HL-60 (cell line): ENCODE measurements around the gene AK8.

Experiments
- DNase-seq, 2 experiments: peaks; one replicate each; pipeline ENCODE4 v3.0.0-alpha.2; 2010 to 2020; ENCODE audit warnings: low read depth in 1 of 2, low spot score in 1 of 2
- H3K27ac ChIP-seq: fragments of 250-450 bp; sonication (Bioruptor Pico); replicated peaks from 2 replicates; pipeline ENCODE4 v1.5.1; 2020; ENCODE audit warnings: mild to moderate bottlenecking, moderate library complexity
- H3K27me3 ChIP-seq: fragments of 250-450 bp; sonication (Bioruptor Pico); 2 replicates; pipeline ENCODE4 v1.5.1; 2021; ENCODE audit warnings: mild to moderate bottlenecking, moderate library complexity; ENCODE audit not compliant: insufficient read depth, poor library complexity, severe bottlenecking
- H3K4me3 ChIP-seq: replicated peaks from 2 replicates; pipeline ENCODE4 v1.5.1; 2011; ENCODE audit warnings: mild to moderate bottlenecking, control low read depth, low read length; ENCODE audit not compliant: insufficient read depth
- GABPA ChIP-seq: IDR thresholded peaks from 2 replicates; pipeline ENCODE4 v1.6.1; 2012; ENCODE audit warnings: low read depth
- POLR2AphosphoS5 ChIP-seq: IDR thresholded peaks from 2 replicates; pipeline ENCODE4 v1.6.1; 2012; ENCODE audit warnings: low read depth
- SPI1 ChIP-seq: IDR thresholded peaks from 2 replicates; pipeline ENCODE4 v1.6.1; 2012; ENCODE audit warnings: low read depth, mild to moderate bottlenecking, borderline replicate concordance
- TF ChIP-seq, protein P1 (sequence below): IDR thresholded peaks from 2 replicates; pipeline ENCODE4 v1.6.1; 2012; ENCODE audit warnings: low read depth; ENCODE audit not compliant: insufficient replicate concordance
- TF ChIP-seq, protein P2 (sequence below): IDR thresholded peaks from one replicate; pipeline ENCODE4 v1.5.1; 2011; ENCODE audit warnings: low read length, control low read depth, inconsistent platforms; ENCODE audit not compliant: insufficient read depth

The AK8 gene

DNA sequence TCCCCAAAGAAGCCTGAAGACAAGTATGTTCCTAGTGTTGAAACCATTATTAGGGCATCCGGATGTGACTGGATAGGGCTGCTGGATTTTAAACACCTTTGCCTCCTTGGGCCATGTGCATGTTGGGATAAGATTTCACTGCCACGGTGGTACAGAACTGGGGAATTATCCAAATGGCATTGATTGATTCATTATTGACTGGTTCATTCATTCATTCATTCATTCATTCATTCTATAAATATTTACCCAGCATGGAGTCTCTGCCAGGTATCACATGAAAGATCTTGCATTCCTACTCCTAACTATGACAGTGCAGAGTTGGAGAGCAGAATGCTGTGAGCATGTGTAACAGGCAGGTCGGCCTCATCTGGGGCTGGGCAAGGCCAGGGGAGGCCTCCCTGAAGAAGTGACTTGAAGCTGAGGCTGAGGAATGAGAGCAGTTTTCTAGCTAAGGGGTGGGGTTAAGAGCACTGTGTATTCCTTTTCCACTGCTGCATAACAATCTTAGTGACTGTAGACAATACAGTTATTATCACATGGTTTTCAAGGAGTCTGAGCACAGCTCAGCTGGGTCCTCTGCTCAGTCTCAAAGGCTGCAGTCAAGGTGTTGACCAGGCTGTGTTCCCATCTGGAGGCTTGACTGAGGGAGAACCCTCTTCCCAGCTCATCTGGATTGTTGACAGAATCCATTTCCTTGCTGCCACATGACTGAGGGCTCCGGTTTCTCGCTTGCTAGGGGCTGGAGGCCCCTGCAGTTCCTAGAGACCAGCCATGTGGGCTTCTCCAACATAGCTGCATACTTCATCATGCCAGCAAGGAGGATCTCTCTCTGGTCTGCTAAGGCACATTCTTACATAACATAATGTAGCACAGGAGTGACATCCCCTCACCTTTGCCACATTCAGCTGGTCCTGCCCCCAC, 35.7 kb downstream of the AK8 start:
- TF ChIP-seq, protein P1, sequence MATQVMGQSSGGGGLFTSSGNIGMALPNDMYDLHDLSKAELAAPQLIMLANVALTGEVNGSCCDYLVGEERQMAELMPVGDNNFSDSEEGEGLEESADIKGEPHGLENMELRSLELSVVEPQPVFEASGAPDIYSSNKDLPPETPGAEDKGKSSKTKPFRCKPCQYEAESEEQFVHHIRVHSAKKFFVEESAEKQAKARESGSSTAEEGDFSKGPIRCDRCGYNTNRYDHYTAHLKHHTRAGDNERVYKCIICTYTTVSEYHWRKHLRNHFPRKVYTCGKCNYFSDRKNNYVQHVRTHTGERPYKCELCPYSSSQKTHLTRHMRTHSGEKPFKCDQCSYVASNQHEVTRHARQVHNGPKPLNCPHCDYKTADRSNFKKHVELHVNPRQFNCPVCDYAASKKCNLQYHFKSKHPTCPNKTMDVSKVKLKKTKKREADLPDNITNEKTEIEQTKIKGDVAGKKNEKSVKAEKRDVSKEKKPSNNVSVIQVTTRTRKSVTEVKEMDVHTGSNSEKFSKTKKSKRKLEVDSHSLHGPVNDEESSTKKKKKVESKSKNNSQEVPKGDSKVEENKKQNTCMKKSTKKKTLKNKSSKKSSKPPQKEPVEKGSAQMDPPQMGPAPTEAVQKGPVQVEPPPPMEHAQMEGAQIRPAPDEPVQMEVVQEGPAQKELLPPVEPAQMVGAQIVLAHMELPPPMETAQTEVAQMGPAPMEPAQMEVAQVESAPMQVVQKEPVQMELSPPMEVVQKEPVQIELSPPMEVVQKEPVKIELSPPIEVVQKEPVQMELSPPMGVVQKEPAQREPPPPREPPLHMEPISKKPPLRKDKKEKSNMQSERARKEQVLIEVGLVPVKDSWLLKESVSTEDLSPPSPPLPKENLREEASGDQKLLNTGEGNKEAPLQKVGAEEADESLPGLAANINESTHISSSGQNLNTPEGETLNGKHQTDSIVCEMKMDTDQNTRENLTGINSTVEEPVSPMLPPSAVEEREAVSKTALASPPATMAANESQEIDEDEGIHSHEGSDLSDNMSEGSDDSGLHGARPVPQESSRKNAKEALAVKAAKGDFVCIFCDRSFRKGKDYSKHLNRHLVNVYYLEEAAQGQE: no peak
- no peak for TF ChIP-seq GABPA
- TF ChIP-seq, protein P2, sequence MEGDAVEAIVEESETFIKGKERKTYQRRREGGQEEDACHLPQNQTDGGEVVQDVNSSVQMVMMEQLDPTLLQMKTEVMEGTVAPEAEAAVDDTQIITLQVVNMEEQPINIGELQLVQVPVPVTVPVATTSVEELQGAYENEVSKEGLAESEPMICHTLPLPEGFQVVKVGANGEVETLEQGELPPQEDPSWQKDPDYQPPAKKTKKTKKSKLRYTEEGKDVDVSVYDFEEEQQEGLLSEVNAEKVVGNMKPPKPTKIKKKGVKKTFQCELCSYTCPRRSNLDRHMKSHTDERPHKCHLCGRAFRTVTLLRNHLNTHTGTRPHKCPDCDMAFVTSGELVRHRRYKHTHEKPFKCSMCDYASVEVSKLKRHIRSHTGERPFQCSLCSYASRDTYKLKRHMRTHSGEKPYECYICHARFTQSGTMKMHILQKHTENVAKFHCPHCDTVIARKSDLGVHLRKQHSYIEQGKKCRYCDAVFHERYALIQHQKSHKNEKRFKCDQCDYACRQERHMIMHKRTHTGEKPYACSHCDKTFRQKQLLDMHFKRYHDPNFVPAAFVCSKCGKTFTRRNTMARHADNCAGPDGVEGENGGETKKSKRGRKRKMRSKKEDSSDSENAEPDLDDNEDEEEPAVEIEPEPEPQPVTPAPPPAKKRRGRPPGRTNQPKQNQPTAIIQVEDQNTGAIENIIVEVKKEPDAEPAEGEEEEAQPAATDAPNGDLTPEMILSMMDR: no peak
- TF ChIP-seq SPI1: no peak
- TF ChIP-seq POLR2AphosphoS5: no peak
- no peaks in the 10 kb centered on the region for H3K27me3 ChIP-seq
- no peak for DNase-seq
- no peak overlapping the region for H3K4me3 ChIP-seq
- no peak overlapping the region for H3K27ac ChIP-seq

DNA sequence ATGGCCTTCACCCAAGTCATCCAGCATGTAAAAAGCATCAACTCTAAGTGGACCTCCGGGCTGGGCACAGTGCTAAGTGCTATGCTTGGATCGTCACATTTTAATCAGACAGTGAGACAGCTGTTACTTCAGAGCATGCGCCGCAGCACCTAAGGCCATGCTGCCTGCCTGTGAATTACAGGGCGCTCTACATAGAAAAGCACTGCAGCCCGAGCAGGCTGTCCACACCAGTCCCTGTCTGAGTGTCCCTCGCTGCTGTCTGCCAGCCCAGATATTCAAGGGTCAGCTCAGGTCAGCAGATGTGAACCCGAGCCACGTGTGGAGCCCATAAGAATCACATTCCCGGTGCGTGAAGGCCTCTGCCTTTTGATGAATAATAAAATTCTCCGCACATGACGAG, 37.1 kb downstream of the AK8 start:
- no peak for TF ChIP-seq GABPA
- TF ChIP-seq, protein P1: no peak

DNA sequence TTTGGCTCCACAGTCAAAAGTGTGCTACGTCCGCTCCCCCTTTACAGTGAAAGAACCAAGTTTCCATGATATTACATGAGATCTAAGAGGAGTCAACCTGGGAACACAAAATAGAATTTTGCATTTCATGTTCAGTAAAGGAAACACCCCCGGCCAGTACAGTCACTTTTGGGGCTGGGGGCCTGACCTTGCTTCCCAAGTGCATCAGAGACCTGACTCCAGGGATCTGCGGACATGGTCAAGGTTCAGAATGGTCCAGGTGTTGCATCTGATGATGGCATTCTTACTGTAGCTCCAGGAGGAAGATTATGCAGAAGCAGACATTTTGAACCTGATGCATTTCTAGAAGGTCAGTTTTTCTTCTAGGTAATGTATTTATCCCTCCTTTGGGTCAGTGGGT, 39.8 kb downstream of the AK8 start:
- Histone ChIP-seq H3K27ac (no peak overlapping the region), H3K4me3 (no peak overlapping the region), H3K27me3 (no peaks in the 10 kb centered on the region)
- TF ChIP-seq, protein P1: no peak
- TF ChIP-seq SPI1: no peak
- TF ChIP-seq GABPA: no peak
- TF ChIP-seq POLR2AphosphoS5: no peak
- TF ChIP-seq, protein P2: no peak
- DNase-seq: no peak

More for the DNA sequence above, 37.1 kb downstream of the AK8 start:
- Histone ChIP-seq H3K4me3 (no peak overlapping the region), H3K27me3 (no peaks in the 10 kb centered on the region), H3K27ac (no peak overlapping the region)
- DNase-seq: no peak
